K562 (cell line): ENCODE data around the gene MARS1. TPM values are rescaled to one million over a fixed set of nuclear protein-coding genes. Genes with fewer than 3 reads are reported as not detected.

Source experiments
- DPF2 ChIP-seq: fragments of 450-650 bp; IDR thresholded peaks from 2 replicates; pipeline ENCODE4 v1.6.1; 2016
- ELF1 ChIP-seq: fragments of 200-800 bp; sonication (Bioruptor generic); IDR thresholded peaks from 2 replicates; pipeline ENCODE4 v1.6.1; 2016; ENCODE audit warnings: missing genetic modification characterization, missing compliant biosample characterization
- ETS2 ChIP-seq: IDR thresholded peaks from 2 replicates; pipeline ENCODE4 v1.6.1; 2016; ENCODE audit warnings: borderline replicate concordance, missing genetic modification characterization, mild to moderate bottlenecking, moderate library complexity, missing compliant biosample characterization; ENCODE audit not compliant: poor library complexity, severe bottlenecking
- KDM5B ChIP-seq: fragments of 200-600 bp; sonication (generic); IDR thresholded peaks from 2 replicates; pipeline ENCODE4 v1.6.1; 2012; ENCODE audit warnings: low read depth, mild to moderate bottlenecking, moderate library complexity, low read length, control low read depth, inconsistent platforms; ENCODE audit not compliant: insufficient replicate concordance
- SNRNP70 ChIP-seq: fragments of 200-400 bp; formaldehyde crosslinking; optimal IDR thresholded peaks from 2 replicates; pipeline ENCODE3; 2017; ENCODE audit warnings: low read depth, low read length
- SOX6 ChIP-seq: fragments of 450-650 bp; IDR thresholded peaks from 2 replicates; pipeline ENCODE4 v1.6.1; 2014; ENCODE audit warnings: mild to moderate bottlenecking
- ZBTB11 ChIP-seq, 3 experiments: fragments of 200-800 bp in 1 of 3; fragments of 250-450 bp in 1 of 3; fragments of 450-650 bp in 1 of 3; sonication (Bioruptor Pico) in 1 of 3; sonication (Bioruptor generic) in 1 of 3; formaldehyde crosslinking in 1 of 3; IDR thresholded peaks; 2 replicates each; pipeline versions ENCODE4 v1.6.1 to v1.8.0; 2016 to 2022; ENCODE audit warnings: mild to moderate bottlenecking in 2 of 3, missing genetic modification characterization in 2 of 3, missing compliant biosample characterization in 1 of 3, moderate library complexity in 1 of 3
- ZFP91 ChIP-seq: sonication (generic); formaldehyde crosslinking; IDR thresholded peaks from 2 replicates; pipeline ENCODE4 v1.8.0; 2022; ENCODE audit warnings: mild to moderate bottlenecking, missing genetic modification reagents
- ZNF165 ChIP-seq: fragments of 250-450 bp; sonication (Bioruptor Pico); IDR thresholded peaks from 2 replicates; pipeline ENCODE4 v1.4.0; 2020; ENCODE audit warnings: borderline replicate concordance
- ZNF408 ChIP-seq: fragments of 250-450 bp; sonication (Bioruptor Pico); IDR thresholded peaks from 2 replicates; pipeline ENCODE4 v1.4.0; 2020; ENCODE audit warnings: low read depth, mild to moderate bottlenecking, moderate library complexity
- ZNF518B ChIP-seq: fragments of 250-450 bp; sonication (Bioruptor Pico); IDR thresholded peaks from 2 replicates; pipeline ENCODE4 v1.5.0; 2021; ENCODE audit warnings: mild to moderate bottlenecking, moderate library complexity
- ZNF696 ChIP-seq: fragments of 250-450 bp; sonication (Bioruptor Pico); conservative IDR thresholded peaks from 2 replicates; pipeline ENCODE4 v1.4.0; 2020; ENCODE audit warnings: mild to moderate bottlenecking, moderate library complexity
- ZNF740 ChIP-seq, 3 experiments: fragments of 200-800 bp in 1 of 3; sonication (Bioruptor generic) in 1 of 3; sonication (generic) in 1 of 3; formaldehyde crosslinking in 1 of 3; IDR thresholded peaks; 2 replicates each; pipeline versions ENCODE4 v1.6.1 to v1.8.0; 2016 to 2022; ENCODE audit warnings: mild to moderate bottlenecking in 2 of 3, missing compliant biosample characterization in 2 of 3, missing genetic modification characterization in 2 of 3, missing genetic modification reagents in 1 of 3
- polyA plus RNA-seq, 8 experiments: library from polyadenylated mRNA; depleted of rRNA in 4 of 8; stranded (reverse) in 5 of 8; unstranded in 3 of 8; fragments of >200 nt; fragmentation: Nextera tagmentation in 2 of 8; fragmentation: Illumina TruSeq in 1 of 8; extraction: Ambion mirVana in 2 of 8; extraction: Trizol in 1 of 8; gene quantifications; 2 replicates each; pipeline versions ENCODE4 v1.2.1 to v1.2.3, GENCODE V29; 2011 to 2014; ENCODE audit warnings: inconsistent platforms in 1 of 8, missing spikeins in 1 of 8
- total RNA-seq, 7 experiments: library from RNA; depleted of rRNA in 6 of 7; stranded (reverse); fragments of >200 nt in 6 of 7; fragmentation: Illumina TruSeq in 2 of 7; extraction: Trizol in 2 of 7; gene quantifications; 2 replicates each; pipeline versions ENCODE4 v1.2.1 to v1.2.3, GENCODE V29; 2011 to 2021; ENCODE audit warnings: low replicate concordance in 1 of 7

Gene MARS1
- total and polyA plus RNA-seq, 9 of the 15 experiments (the other 6 are each of a cell fraction or from before 2014, with no cell fraction given), result 117 to 382 (median 220) TPM

- TF ChIP-seq ZBTB11 (CRISPR knock-in tag; IDR thresholded peaks at IDR 0.05) (no peak), ZNF740 (CRISPR knock-in tag; IDR thresholded peaks at IDR 0.05) (no peak), ZNF740 (tag; IDR thresholded peaks at IDR 0.05) (no peak), DPF2 (peak; percentile 29; the same call in 1 of the 2 replicates), SNRNP70 (no peak), KDM5B (peak; percentile 19), ZFP91 (CRISPR knock-in tag) (no peak), ZNF696 (no peak), ZNF165 (CRISPR knock-in tag) (no peak), ELF1 (no peak), ETS2 (tag) (no peak), ZNF408 (CRISPR knock-in tag) (no peak), SOX6 (no peak), ZNF518B (CRISPR knock-in tag) (no peak)
Observed at GRCh38 chr12:57553343-57554202, 65.7 kb downstream of the MARS1 start (continued).
